Sigmoid colon (tissue), 7 donors: ENCODE data around the gene HAAO. TPM values are rescaled to one million over a fixed set of nuclear protein-coding genes. Genes with fewer than 3 reads are reported as not detected.

ENCODE experiments used
- DNase-seq: peaks from one replicate; pipeline ENCODE4 v3.0.0-alpha.2; 2019
- H3K27ac ChIP-seq, 4 donors: fragments of 200-600 bp; sonication (generic); one replicate each; pipeline ENCODE4 v1.5.1; 2016 to 2019; ENCODE audit warnings: mild to moderate bottlenecking in 1 of 4
- H3K27me3 ChIP-seq, 3 donors: fragments of 200-600 bp; sonication (generic); one replicate each; pipeline ENCODE4 v1.5.1; 2019; ENCODE audit warnings: mild to moderate bottlenecking in 1 of 3
- H3K36me3 ChIP-seq, 4 donors: fragments of 200-600 bp; sonication (generic); one replicate each; pipeline ENCODE4 v1.5.1; 2016 to 2019
- H3K4me1 ChIP-seq, 4 donors: fragments of 200-600 bp; sonication (generic); one replicate each; pipeline ENCODE4 v1.5.1; 2017 to 2019
- H3K4me3 ChIP-seq, 4 donors: fragments of 200-600 bp; sonication (generic); one replicate each; pipeline ENCODE4 v1.5.1; 2017 to 2019; ENCODE audit warnings: mild to moderate bottlenecking in 2 of 4, moderate library complexity in 1 of 4
- H3K9me3 ChIP-seq, 4 donors: fragments of 200-600 bp in 3 of 4; sonication (generic) in 3 of 4; one replicate each; pipeline versions ENCODE4 v1.5.1 to v1.6.1; 2013 to 2019
- CTCF ChIP-seq, 4 experiments: fragments of 450-650 bp in 3 of 4; fragments of 200-600 bp in 1 of 4; IDR thresholded peaks; one replicate each; pipeline ENCODE4 v1.5.1; 2016 to 2019; ENCODE audit warnings: antibody characterized with exemption in 4 of 4, mild to moderate bottlenecking in 3 of 4, moderate library complexity in 2 of 4
- EP300 ChIP-seq, 4 donors: sonication (generic); formaldehyde crosslinking; IDR thresholded peaks; one replicate each; pipeline ENCODE4 v1.6.1; 2017; ENCODE audit warnings: antibody characterized with exemption in 4 of 4
- POLR2A ChIP-seq, 2 donors: fragments of 450-650 bp; IDR thresholded peaks; one replicate each; pipeline ENCODE4 v1.6.1; 2016; ENCODE audit warnings: antibody characterized with exemption in 2 of 2, mild to moderate bottlenecking in 2 of 2, moderate library complexity in 2 of 2
- POLR2AphosphoS5 ChIP-seq, 4 donors: sonication (generic); formaldehyde crosslinking; IDR thresholded peaks; one replicate each; pipeline ENCODE4 v1.6.1; 2017; ENCODE audit warnings: antibody characterized with exemption in 4 of 4
- WGBS, 2 donors: extraction: QIAGEN DNeasy Blood & Tissue Kit; methylation state at CpG; one replicate each; pipeline ENCODE4 v1.1.7; 2013; 5-methylcytosine and 5-hydroxymethylcytosine counted together
- intact Hi-C: fragments of 100-400 bp; cut with DNase I; formaldehyde crosslinking; loops from one replicate; pipeline ENCODE4 v1.15.1; 2023
- polyA plus RNA-seq, 3 donors: library from polyadenylated mRNA; stranded (reverse); fragments of 200-250 nt; gene quantifications; one replicate each; pipeline ENCODE4 v1.2.3, GENCODE V29; 2013
- total RNA-seq, 4 donors: library from RNA; depleted of rRNA; stranded (reverse); fragments of >200 nt; gene quantifications; one replicate each; pipeline ENCODE4 v1.1.0, GENCODE V29; 2016
- donor health status: healthy with polysubstance abuse.
- donor health status: Bipolar disorder and iron deficiency.
- donor health status: healthy.

The HAAO gene
- total and polyA plus RNA-seq, 7 donors: 2.5 to 37.9 (median 5.6) TPM

GRCh38 chr2:42767899-42768705 is 24.3 kb downstream of the HAAO start:
- DNase-seq: peak; percentile 55
- Histone ChIP-seq H3K27ac (no peak overlapping the region), H3K27me3 (no peaks in the 10 kb centered on the region), H3K9me3 (no peaks in the 10 kb centered on the region), H3K4me1 (peaks cover 0 to 9% (median 2%) of the 10 kb centered on the region in 4 donors), H3K4me3 (no peak overlapping the region), H3K36me3 (no peaks in the 10 kb centered on the region)
- intact Hi-C loops: no loop called here
- 87 to 90% methylated on average over 14 of the region's 14 CpGs for WGBS, 2 donors
- no peak for TF ChIP-seq CTCF (IDR thresholded peaks at IDR 0.05)
- no peak for TF ChIP-seq POLR2A (IDR thresholded peaks at IDR 0.05)
- no peak for TF ChIP-seq POLR2AphosphoS5 (IDR thresholded peaks at IDR 0.05)
- TF ChIP-seq EP300 (IDR thresholded peaks at IDR 0.05): no peak

- Histone ChIP-seq H3K9me3 (no peaks in the 10 kb centered on the region), H3K27me3 (no peaks in the 10 kb centered on the region), H3K36me3 (no peaks in the 10 kb centered on the region), H3K27ac (no peak overlapping the region), H3K4me3 (no peak overlapping the region), H3K4me1 (peaks cover 0 to 6% (median 2%) of the 10 kb centered on the region in 4 donors)
- no peak for TF ChIP-seq EP300 (IDR thresholded peaks at IDR 0.05)
- TF ChIP-seq CTCF (IDR thresholded peaks at IDR 0.05): no peak
- 89 to 91% methylated on average over 16 of the region's 16 CpGs for WGBS, 2 donors
- no peak for DNase-seq
- intact Hi-C loops: no loop called here
These were observed 25.1 kb downstream of the HAAO start for GRCh38 chr2:42767080-42767898.

DNA sequence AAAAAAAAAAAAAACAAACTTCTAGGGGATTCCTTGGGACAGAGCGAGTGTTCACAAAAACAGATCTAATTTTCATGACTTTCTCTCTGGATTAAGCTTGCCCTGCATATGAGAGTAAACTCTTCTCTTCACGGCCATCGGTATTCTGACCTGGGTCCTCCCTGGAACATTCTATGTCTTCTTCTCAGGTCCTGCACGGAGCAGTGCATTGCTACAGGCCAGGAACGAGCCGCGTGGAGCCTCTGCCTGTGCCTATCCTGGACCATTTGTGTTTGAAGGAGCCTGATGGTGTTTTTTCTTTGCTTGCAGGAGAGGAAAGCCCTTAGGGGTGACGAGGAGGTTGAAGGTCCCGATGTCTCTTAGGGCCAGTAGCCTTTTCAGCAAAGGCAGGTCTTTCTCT is 26.7 kb downstream of the HAAO start:
- 96 to 97% methylated on average over 9 of the region's 9 CpGs for WGBS, 2 donors
- intact Hi-C loops: no loop called here

GRCh38 chr2:42764901-42765300 is 27.5 kb downstream of the HAAO start:
- no peak for DNase-seq
- Histone ChIP-seq H3K9me3 (no peaks in the 10 kb centered on the region), H3K27ac (no peak overlapping the region), H3K27me3 (no peaks in the 10 kb centered on the region), H3K4me3 (no peak overlapping the region), H3K36me3 (no peaks in the 10 kb centered on the region), H3K4me1 (no peaks in the 10 kb centered on the region)
- TF ChIP-seq POLR2AphosphoS5 (IDR thresholded peaks at IDR 0.05) (no peak), CTCF (IDR thresholded peaks at IDR 0.05) (no peak), EP300 (IDR thresholded peaks at IDR 0.05) (no peak), POLR2A (IDR thresholded peaks at IDR 0.05) (no peak)
- WGBS, 2 donors: 90 to 91% methylated on average over 2 of the region's 2 CpGs
- intact Hi-C loops: no loop called here

More for the DNA sequence above, 26.7 kb downstream of the HAAO start:
- no peaks in the 10 kb centered on the region for H3K27me3 ChIP-seq
- TF ChIP-seq EP300 (IDR thresholded peaks at IDR 0.05) (no peak), CTCF (IDR thresholded peaks at IDR 0.05) (no peak), POLR2A (IDR thresholded peaks at IDR 0.05) (no peak), POLR2AphosphoS5 (IDR thresholded peaks at IDR 0.05) (no peak)
- no peaks in the 10 kb centered on the region for H3K4me1 ChIP-seq
- no peak for DNase-seq
- H3K27ac ChIP-seq: no peak overlapping the region
- H3K36me3 ChIP-seq: no peaks in the 10 kb centered on the region
- H3K4me3 ChIP-seq: no peak overlapping the region
- no peaks in the 10 kb centered on the region for H3K9me3 ChIP-seq
